K562 (cell line): ENCODE results near the gene RRAD. TPM values are rescaled to one million over a fixed set of nuclear protein-coding genes. Genes with fewer than 3 reads are reported as not detected.

Experiments used
- ATAC-seq: fragments of 200-7000 bp; cut with Tn5 transposase; 3 replicates; pipeline ENCODE4 v1.9.1; 2020; ENCODE audit warnings: moderate library complexity
- BruUV-seq: library from RNA; stranded (reverse); fragments of 400-500 nt; replicated peaks from 2 replicates; lab custom pipeline; 2021; lab: Mats Ljungman, UMichigan
- CTCF ChIA-PET: fragments of 300-600 bp; formaldehyde crosslinking; extraction: SDS; loops from one replicate; lab custom pipeline; 2021; ENCODE audit warnings: low intra/inter-chr PET ratio; lab: Yijun Ruan, JAX
- POLR2A ChIA-PET: fragments of 300-600, 350-650 bp; sonication (Branson Sonifier 250); formaldehyde crosslinking; extraction: SDS; loops from one replicate; lab custom pipeline; 2021; ENCODE audit warnings: antibody characterized with exemption, inconsistent platforms; lab: Yijun Ruan, JAX
- DNase-seq, 4 experiments: peaks; one replicate each; pipeline versions ENCODE4 v3.0.0 to v3.0.0-alpha.2; 2011 to 2018; ENCODE audit warnings: low spot score in 3 of 4, mixed read lengths in 3 of 4; ENCODE audit errors: extremely low read depth in 1 of 4
- FAIRE-seq: peaks from 2 replicates; lab custom pipeline; 2011; peaks lifted over from hg19 to GRCh38; lab: Jason Lieb, UNC
- H2AFZ ChIP-seq: 2 replicates; pipeline ENCODE4 v1.6.0; 2011; ENCODE audit warnings: low read depth, low read length, control low read depth, inconsistent platforms
- H3K27ac ChIP-seq: fragments of 200-600 bp; 3 replicates; pipeline ENCODE4 v1.8.0; 2011; ENCODE audit warnings: low read depth, mild to moderate bottlenecking, control low read depth, inconsistent platforms, low read length, moderate library complexity, mixed read lengths; ENCODE audit errors: extremely low read depth
- H3K27me3 ChIP-seq, 2 experiments: fragments of 300-600 bp in 1 of 2; 2 replicates in 1 of 2; 3 replicates in 1 of 2; pipeline versions ENCODE4 v1.6.0 to v1.8.0; 2011; ENCODE audit warnings: inconsistent platforms in 2 of 2, low read length in 2 of 2, mild to moderate bottlenecking in 1 of 2, mixed read lengths in 1 of 2, moderate library complexity in 1 of 2; ENCODE audit not compliant: control insufficient read depth in 2 of 2, insufficient read depth in 2 of 2
- H3K36me3 ChIP-seq: fragments of 300-600 bp; 3 replicates; pipeline ENCODE4 v1.8.0; 2011; ENCODE audit warnings: mild to moderate bottlenecking, low read length, inconsistent platforms; ENCODE audit not compliant: control insufficient read depth, insufficient read depth
- H3K4me1 ChIP-seq, 2 experiments: fragments of 200-600 bp in 1 of 2; replicated peaks in 1 of 2; 2 replicates in 1 of 2; 3 replicates in 1 of 2; pipeline versions ENCODE4 v1.5.1 to v1.8.0; 2011; ENCODE audit warnings: inconsistent platforms in 2 of 2, low read length in 2 of 2, mild to moderate bottlenecking in 1 of 2, mixed read lengths in 1 of 2, moderate library complexity in 1 of 2; ENCODE audit not compliant: control insufficient read depth in 2 of 2, insufficient read depth in 2 of 2
- H3K4me2 ChIP-seq: 2 replicates; pipeline ENCODE4 v1.6.1; 2011; ENCODE audit warnings: low read length, control low read depth, inconsistent platforms, mixed read lengths; ENCODE audit not compliant: insufficient read depth
- H3K4me3 ChIP-seq: fragments of 200-600 bp; sonication (generic), shearing (Covaris generic); 2 replicates; pipeline ENCODE4 v1.5.1; 2016; ENCODE audit warnings: control low read depth, inconsistent platforms
- H3K79me2 ChIP-seq: fragments of 200-600 bp; 3 replicates; pipeline ENCODE4 v1.8.0; 2011; ENCODE audit warnings: low read length, inconsistent platforms; ENCODE audit not compliant: control insufficient read depth, insufficient read depth
- H3K9ac ChIP-seq, 2 experiments: 2 replicates each; pipeline versions ENCODE4 v1.6.0 to v1.6.1; 2011; ENCODE audit warnings: low read depth in 2 of 2, low read length in 2 of 2, control low read depth in 1 of 2, inconsistent platforms in 1 of 2, mild to moderate bottlenecking in 1 of 2, mixed read lengths in 1 of 2; ENCODE audit not compliant: insufficient read depth in 1 of 2
- H3K9me1 ChIP-seq: one replicate; pipeline ENCODE4 v1.6.0; 2011; ENCODE audit warnings: inconsistent platforms, mild to moderate bottlenecking, low read length, moderate library complexity; ENCODE audit not compliant: control insufficient read depth, insufficient read depth
- H3K9me3 ChIP-seq: replicated peaks from 2 replicates; pipeline ENCODE4 v1.5.1; 2011; ENCODE audit warnings: low read depth, low read length, inconsistent platforms; ENCODE audit not compliant: control insufficient read depth, insufficient read depth
- H4K20me1 ChIP-seq: replicated peaks from 2 replicates; pipeline ENCODE4 v1.6.1; 2011; ENCODE audit warnings: low read length, inconsistent platforms, mixed read lengths; ENCODE audit not compliant: control insufficient read depth, insufficient read depth
- CREB1 ChIP-seq, 2 experiments: sonication (generic) in 1 of 2; formaldehyde crosslinking in 1 of 2; IDR thresholded peaks; 2 replicates each; pipeline versions ENCODE4 v1.6.1 to v1.8.0; 2012 to 2022; ENCODE audit warnings: inconsistent platforms in 1 of 2, mild to moderate bottlenecking in 1 of 2, missing genetic modification reagents in 1 of 2, moderate library complexity in 1 of 2
- FOSL1 ChIP-seq: fragments of 200-800 bp; sonication (Bioruptor generic); conservative IDR thresholded peaks from 2 replicates; pipeline ENCODE4 v1.6.1; 2016; ENCODE audit warnings: missing genetic modification characterization, missing compliant biosample characterization
- KDM2B ChIP-seq: fragments of 250-450 bp; sonication (Bioruptor Pico); IDR thresholded peaks from 2 replicates; pipeline ENCODE4 v1.8.0; 2021; ENCODE audit warnings: mild to moderate bottlenecking, moderate library complexity
- PHF20 ChIP-seq: fragments of 450-650 bp; IDR thresholded peaks from 2 replicates; pipeline ENCODE4 v1.6.1; 2018; ENCODE audit not compliant: partially characterized antibody
- PML ChIP-seq: IDR thresholded peaks from 2 replicates; pipeline ENCODE4 v1.6.1; 2012; ENCODE audit warnings: low read length, inconsistent platforms
- RBBP5 ChIP-seq: fragments of 200-600 bp; sonication (generic); IDR thresholded peaks from 2 replicates; pipeline ENCODE4 v1.6.1; 2012; ENCODE audit warnings: borderline replicate concordance, mild to moderate bottlenecking, low read length, control low read depth, inconsistent platforms; ENCODE audit not compliant: insufficient read depth, poor library complexity, severe bottlenecking
- ZNF586 ChIP-seq: fragments of 450-650 bp; formaldehyde crosslinking; conservative IDR thresholded peaks from 2 replicates; pipeline ENCODE4 v1.4.0; 2020; ENCODE audit warnings: mild to moderate bottlenecking, moderate library complexity
- ZNF75A ChIP-seq: fragments of 450-650 bp; formaldehyde crosslinking; IDR thresholded peaks from 2 replicates; pipeline ENCODE4 v1.4.0; 2020; ENCODE audit warnings: mild to moderate bottlenecking
- WGBS: fragments of 100-300 bp; shearing (Covaris generic); methylation state at CpG from one replicate; pipeline ENCODE4 v1.1.6; 2016; ENCODE audit warnings: low coverage, mixed read lengths; ENCODE audit not compliant: insufficient coverage; ENCODE audit errors: missing lambda C conversion rate; 5-methylcytosine and 5-hydroxymethylcytosine counted together
- in situ Hi-C: fragments of 300-500 bp; cut with MboI; formaldehyde crosslinking; loops from 4 replicates; pipeline ENCODE4 v1.15.0; 2018; ENCODE audit warnings: inconsistent platforms, mixed read lengths
- intact Hi-C: fragments of 100-400 bp; cut with micrococcal nuclease; formaldehyde crosslinking; loops from 2 replicates; pipeline ENCODE4 v1.14.2; 2022
- polyA plus RNA-seq, 8 experiments: library from polyadenylated mRNA; depleted of rRNA in 4 of 8; stranded (reverse) in 5 of 8; unstranded in 3 of 8; fragments of >200 nt; fragmentation: Nextera tagmentation in 2 of 8; fragmentation: Illumina TruSeq in 1 of 8; extraction: Ambion mirVana in 2 of 8; extraction: Trizol in 1 of 8; gene quantifications; 2 replicates each; pipeline versions ENCODE4 v1.2.1 to v1.2.3, GENCODE V29; 2011 to 2014; ENCODE audit warnings: inconsistent platforms in 1 of 8, missing spikeins in 1 of 8
- total RNA-seq, 7 experiments: library from RNA; depleted of rRNA in 6 of 7; stranded (reverse); fragments of >200 nt in 6 of 7; fragmentation: Illumina TruSeq in 2 of 7; extraction: Trizol in 2 of 7; gene quantifications; 2 replicates each; pipeline versions ENCODE4 v1.2.1 to v1.2.3, GENCODE V29; 2011 to 2021; ENCODE audit warnings: low replicate concordance in 1 of 7

Gene RRAD
- total and polyA plus RNA-seq, 9 of the 15 experiments (the other 6 are each of a cell fraction or from before 2014, with no cell fraction given) = 0.09 to 0.20 (median 0.13) TPM; not detected in 5

DNA sequence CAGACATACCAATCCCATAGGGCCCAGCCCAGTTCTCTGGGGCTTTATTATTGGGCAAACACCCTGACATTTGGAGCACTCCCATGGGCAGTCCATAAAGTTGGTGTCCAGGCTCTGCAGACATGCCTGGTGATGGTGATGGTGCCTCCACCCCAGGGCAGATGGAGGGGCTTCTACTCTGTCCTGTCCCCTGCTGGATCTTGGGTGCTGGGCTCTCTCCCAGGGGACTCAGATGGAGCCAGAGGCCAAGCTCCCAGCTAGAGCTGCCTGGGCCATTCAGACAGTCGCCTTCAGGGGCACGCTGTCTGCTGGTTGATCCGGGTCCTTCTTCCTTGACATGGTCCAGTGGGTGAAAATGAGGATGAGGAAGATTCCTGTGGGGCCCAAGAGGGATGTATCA, 17.2 kb downstream of the RRAD start:
- Histone ChIP-seq H3K9me1 (no peaks in the 10 kb centered on the region), H3K4me1 (peaks cover 15 to 38% of the 10 kb centered on the region in 2 experiments; a peak in 4 of 5 replicates), H3K9me3 (no peaks in the 10 kb centered on the region), H3K27ac (no peak overlapping the region), H3K79me2 (no peaks in the 10 kb centered on the region), H2AFZ (no peak overlapping the region), H3K9ac (no peak overlapping the region), H3K4me3 (no peak overlapping the region), H3K4me2 (no peak overlapping the region), H3K27me3 (peaks cover 0 to 7% of the 10 kb centered on the region in 2 experiments; a peak in 2 of 5 replicates), H4K20me1 (no peaks in the 10 kb centered on the region), H3K36me3 (no peaks in the 10 kb centered on the region)
- 46% methylated on average over 3 of the region's 3 CpGs for WGBS
- no peak for DNase-seq
- ChIA-PET CTCF (interaction anchor here (0.9 kb wide), 1 partner anchor 14 kb away, joined by 3 read pairs; no protein-coding TSS in a partner anchor), POLR2A (no interaction called here)
- no peak for FAIRE-seq
- no peak for TF ChIP-seq KDM2B (CRISPR knock-in tag)
- in situ Hi-C loops (no loop called here), intact Hi-C loops (no loop called here)
- BruUV-seq = no TSS peak
- ATAC-seq = no peak

DNA sequence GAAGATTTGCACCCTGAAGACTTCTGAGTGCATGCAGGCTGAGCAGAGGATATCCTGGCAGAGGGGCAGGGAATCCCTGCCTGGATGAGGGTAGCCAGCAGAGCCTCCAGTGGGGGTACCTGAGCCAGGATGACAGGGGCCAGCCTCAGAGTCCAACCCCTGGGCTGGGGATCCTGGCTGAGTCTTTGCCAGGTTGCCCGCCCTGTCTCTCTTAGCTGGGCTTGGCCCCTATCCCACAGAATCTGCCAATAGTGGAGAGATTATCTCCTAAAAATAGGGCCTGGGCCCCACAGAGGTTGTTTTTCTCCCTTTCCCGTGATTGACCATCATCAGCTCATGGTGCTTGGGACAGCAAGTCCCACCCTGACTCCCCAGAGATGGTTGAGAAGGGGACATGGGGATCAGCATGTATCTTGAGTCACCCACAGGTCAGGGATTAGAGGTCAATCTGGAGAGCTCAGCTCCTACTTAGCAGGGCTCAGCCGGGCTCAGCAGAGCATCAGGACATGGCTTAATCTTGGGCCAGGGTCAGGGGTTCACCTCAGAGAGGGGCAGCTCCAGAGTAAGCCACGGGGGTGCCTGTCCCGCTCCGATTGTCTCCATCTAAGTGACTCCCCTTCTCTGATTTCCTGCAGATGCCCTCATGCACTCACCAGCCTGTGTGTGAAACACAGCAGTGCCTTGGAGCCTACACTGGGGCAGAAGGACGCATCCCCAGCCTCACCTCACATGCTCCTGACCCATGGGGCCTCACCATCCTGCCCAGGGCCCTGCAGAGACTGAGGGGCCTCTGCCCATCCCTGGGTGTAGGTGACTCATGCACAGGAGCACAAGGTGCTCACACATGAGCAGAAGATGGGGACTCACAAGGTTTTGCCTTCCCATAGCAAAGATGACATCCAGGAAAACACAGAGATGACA, 18.2 kb downstream of the RRAD start:
- no peak overlapping the region for H3K4me2 ChIP-seq
- no peaks in the 10 kb centered on the region for H3K36me3 ChIP-seq
- no peaks in the 10 kb centered on the region for H3K79me2 ChIP-seq
- no peaks in the 10 kb centered on the region for H4K20me1 ChIP-seq
- H2AFZ ChIP-seq = no peak overlapping the region
- no TSS peak for BruUV-seq
- POLR2A ChIA-PET = interaction anchor here (1.0 kb wide), 1 partner anchor 22 kb away, joined by 3 read pairs; no protein-coding TSS in a partner anchor
- peak overlapping the region in 1 of 2 experiments; percentile 43; a peak in 1 of 4 replicates for H3K9ac ChIP-seq
- ATAC-seq (no peak), FAIRE-seq (no peak)
- H3K9me1 ChIP-seq = no peaks in the 10 kb centered on the region
- CTCF ChIA-PET = interaction anchor here (0.9 kb wide), 1 partner anchor 15 kb away, joined by 3 read pairs; no protein-coding TSS in a partner anchor
- no peak overlapping the region for H3K4me3 ChIP-seq
- peaks cover 0 to 5% of the 10 kb centered on the region in 2 experiments; a peak in 2 of 5 replicates for H3K27me3 ChIP-seq
- TF ChIP-seq PHF20 = no peak
- no peak for TF ChIP-seq ZNF586 (CRISPR knock-in tag)
- TF ChIP-seq CREB1 (IDR thresholded peaks at IDR 0.05) = no peak
- no peak for TF ChIP-seq CREB1 (CRISPR knock-in tag; IDR thresholded peaks at IDR 0.05)
- TF ChIP-seq PML = no peak
- no peak for TF ChIP-seq FOSL1 (tag)
- no peak for TF ChIP-seq RBBP5
- no peak for TF ChIP-seq ZNF75A (CRISPR knock-in tag)
- TF ChIP-seq, all 486 proteins: peak for 0
- H3K9me3 ChIP-seq = no peaks in the 10 kb centered on the region
- no peak overlapping the region for H3K27ac ChIP-seq
- WGBS = 25% methylated on average over 7 of the region's 7 CpGs
- intact Hi-C loops = no loop called here
- in situ Hi-C loops = no loop called here
- H3K4me1 ChIP-seq = peaks cover 16 to 39% of the 10 kb centered on the region in 2 experiments; a peak in 4 of 5 replicates
- DNase-seq = no peak
